ENCODE data around the gene TUBGCP2.
A peak's percentile ranks its signal among the peaks of the same experiment; 100 is the strongest.

TUBGCP2 gene

DNA sequence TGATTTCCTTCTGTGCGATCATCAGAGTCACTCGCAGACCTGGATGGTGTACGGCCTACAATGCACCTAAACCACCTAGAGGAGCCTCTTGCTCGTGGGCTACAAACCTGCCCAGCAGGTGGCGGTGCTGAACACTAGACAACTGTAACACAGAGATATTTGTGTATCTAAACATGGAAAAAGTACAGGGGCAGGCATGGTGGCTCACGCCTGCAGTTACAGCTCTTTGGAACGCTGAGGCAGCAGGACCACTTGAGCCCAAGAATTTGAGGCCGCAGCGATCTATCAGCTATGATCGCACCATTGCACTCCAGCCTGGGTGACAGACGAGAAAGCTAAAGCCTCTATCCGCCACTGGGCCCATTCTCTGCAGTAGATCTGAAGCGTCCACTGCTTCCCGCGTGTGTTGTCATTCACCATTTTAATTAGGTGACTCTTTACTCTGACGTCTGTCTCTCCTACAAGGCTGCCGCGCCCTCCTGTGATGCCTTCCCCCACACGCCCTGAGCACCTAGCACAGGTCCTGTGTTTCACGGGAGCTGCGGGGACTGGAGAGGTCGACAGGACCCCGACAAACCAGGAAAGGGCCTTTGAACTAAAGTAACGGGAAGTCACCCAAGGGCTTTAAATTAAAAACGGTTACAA is 774 bp downstream of the TUBGCP2 start:
- TF ChIP-seq, protein P1, sequence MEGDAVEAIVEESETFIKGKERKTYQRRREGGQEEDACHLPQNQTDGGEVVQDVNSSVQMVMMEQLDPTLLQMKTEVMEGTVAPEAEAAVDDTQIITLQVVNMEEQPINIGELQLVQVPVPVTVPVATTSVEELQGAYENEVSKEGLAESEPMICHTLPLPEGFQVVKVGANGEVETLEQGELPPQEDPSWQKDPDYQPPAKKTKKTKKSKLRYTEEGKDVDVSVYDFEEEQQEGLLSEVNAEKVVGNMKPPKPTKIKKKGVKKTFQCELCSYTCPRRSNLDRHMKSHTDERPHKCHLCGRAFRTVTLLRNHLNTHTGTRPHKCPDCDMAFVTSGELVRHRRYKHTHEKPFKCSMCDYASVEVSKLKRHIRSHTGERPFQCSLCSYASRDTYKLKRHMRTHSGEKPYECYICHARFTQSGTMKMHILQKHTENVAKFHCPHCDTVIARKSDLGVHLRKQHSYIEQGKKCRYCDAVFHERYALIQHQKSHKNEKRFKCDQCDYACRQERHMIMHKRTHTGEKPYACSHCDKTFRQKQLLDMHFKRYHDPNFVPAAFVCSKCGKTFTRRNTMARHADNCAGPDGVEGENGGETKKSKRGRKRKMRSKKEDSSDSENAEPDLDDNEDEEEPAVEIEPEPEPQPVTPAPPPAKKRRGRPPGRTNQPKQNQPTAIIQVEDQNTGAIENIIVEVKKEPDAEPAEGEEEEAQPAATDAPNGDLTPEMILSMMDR (IDR thresholded peaks at IDR 0.05; ENCODE audit: insufficient read depth, low read depth, low read length, missing control alignments): peak; percentile 86
- DNase-seq (ENCODE audit: low read depth): peak; percentile 86
- H3K4me3 ChIP-seq (ENCODE audit: low read depth, low read length): peak overlapping the region; percentile 96

DNA sequence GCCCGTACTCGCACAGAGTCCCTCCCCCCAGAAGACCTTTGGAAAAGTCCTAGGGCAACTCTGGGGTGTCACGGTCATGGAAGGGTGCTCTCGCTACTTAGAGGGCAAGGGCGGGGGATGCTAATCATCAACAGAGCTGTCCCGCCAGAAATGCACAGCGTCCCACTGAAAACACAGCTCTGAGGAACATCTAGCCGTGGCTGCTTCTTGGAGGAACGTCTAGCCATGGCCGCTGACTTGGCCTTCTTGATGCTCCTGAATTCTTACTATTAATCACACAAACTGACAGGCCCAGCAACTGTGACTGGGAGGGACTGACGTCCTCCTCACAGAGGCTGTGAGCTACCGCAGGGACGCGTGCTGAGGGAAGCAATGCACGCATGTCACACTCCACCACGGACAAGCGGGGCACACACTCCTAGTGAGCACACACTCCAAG is 1.7 kb downstream of the TUBGCP2 start:
- H3K4me3 ChIP-seq (ENCODE audit: low read depth, low read length): no peak overlapping the region
- TF ChIP-seq, protein P1 (IDR thresholded peaks at IDR 0.05; ENCODE audit: insufficient read depth, low read depth, low read length, missing control alignments): no peak
- no peak for DNase-seq (ENCODE audit: low read depth)

DNA sequence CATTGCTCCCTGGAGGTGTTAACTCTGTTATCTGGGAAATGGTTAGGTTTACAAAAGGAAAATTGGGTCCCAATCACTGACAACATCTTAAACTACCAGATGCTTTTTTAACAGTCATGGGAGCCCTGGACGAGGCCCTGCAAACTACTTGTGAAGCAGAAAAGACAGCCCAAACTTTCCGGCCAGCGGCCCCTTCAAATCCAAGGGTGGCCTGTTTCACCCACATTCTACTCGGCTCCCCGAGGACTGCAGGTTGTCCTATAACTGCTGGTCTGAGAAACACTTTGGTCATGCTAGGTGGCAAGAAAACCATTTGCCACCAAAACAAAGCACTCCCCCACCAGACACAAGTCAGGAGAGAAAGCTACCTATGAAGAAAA is 2.6 kb downstream of the TUBGCP2 start:
- DNase-seq (ENCODE audit: low read depth): no peak
- TF ChIP-seq, protein P1 (IDR thresholded peaks at IDR 0.05; ENCODE audit: insufficient read depth, low read depth, low read length, missing control alignments): no peak
- H3K4me3 ChIP-seq (ENCODE audit: low read depth, low read length): no peak overlapping the region

DNA sequence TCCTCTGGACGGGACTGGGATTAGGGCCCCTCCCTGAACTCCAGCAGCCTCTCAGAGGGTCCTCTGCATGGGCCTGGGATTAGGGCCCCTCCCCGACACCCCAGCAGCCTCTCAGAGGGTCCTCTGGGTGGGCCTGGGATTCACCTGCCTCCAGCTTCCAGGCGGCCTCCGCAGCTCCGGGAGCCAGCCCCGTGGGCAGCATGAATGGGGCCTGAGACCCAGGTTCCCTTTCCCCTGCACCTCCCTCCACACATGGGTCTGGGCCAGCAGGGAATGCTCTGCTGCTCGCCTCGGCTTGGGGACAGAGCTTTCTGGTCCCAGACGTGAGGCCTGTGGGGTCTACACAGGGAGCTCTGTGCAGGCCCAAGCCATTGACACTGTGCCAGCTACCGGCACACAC is 5.5 kb downstream of the TUBGCP2 start:
- DNase-seq (ENCODE audit: low read depth): no peak
- H3K4me3 ChIP-seq (ENCODE audit: low read depth, low read length): no peak overlapping the region
- TF ChIP-seq, protein P1 (IDR thresholded peaks at IDR 0.05; ENCODE audit: insufficient read depth, low read depth, low read length, missing control alignments): no peak

DNA sequence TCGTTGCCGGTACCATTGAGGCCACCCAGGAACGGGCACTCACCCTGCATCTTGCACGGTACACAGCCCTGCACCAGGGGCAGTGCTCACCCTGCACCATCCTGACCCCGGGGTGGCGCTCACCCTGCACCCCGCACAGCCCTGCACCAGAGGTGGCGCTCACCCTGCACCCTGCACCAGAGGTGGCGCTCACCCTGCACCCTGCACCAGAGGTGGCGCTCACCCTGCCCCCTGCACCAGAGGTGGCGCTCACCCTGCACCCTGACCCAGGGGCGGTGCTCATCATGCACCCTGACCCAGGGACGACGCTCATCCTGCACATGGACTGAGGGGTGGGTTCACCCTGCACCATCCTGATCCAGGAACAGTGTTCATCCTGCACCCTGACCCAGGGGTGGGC is 6.4 kb downstream of the TUBGCP2 start:
- no peak overlapping the region for H3K4me3 ChIP-seq (ENCODE audit: low read depth, low read length)
- TF ChIP-seq, protein P1 (IDR thresholded peaks at IDR 0.05; ENCODE audit: insufficient read depth, low read depth, low read length, missing control alignments): no peak
- DNase-seq (ENCODE audit: low read depth): no peak

DNA sequence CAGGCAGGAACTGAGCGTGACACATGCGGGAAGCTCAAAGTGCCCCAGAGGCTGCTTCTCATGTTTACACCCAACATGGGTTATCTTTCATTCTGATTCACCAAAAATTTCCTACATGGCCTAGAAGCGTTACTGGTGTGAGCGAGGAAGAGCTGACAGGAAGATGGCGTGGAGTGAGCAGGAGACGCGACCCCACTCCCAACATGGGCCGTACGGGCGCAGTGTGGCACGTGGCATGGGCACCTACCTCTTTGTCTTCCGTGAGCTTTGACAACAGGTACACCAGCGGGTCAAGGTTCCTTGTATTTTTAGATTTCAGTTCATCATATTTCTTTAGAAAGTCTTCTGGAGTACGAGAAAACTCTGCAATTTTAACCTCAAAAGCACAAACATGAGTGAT is 8.9 kb downstream of the TUBGCP2 start:
- TF ChIP-seq, protein P1 (IDR thresholded peaks at IDR 0.05; ENCODE audit: insufficient read depth, low read depth, low read length, missing control alignments): no peak
- no peak overlapping the region for H3K4me3 ChIP-seq (ENCODE audit: low read depth, low read length)
- DNase-seq (ENCODE audit: low read depth): no peak

DNA sequence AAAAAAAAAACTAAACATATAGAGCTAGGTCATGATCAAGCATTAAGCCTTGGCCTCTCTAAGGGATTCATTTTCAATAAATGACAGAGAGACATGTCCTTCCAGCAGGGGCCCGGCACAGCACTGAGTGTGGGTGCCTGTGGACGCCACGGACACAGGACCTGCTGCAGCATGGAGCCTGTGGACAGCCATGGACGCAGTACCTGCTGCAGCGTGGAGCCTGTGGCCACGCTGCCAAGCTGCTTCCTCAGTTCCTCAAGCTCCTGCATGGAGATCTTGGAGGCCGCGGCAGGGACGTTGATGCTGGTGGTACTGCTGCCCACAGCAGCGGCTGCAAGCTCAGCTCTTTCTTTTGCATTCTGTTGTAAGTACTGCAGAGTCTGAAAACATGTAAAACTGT is 9.4 kb downstream of the TUBGCP2 start:
- no peak for DNase-seq (ENCODE audit: low read depth)
- TF ChIP-seq, protein P1 (IDR thresholded peaks at IDR 0.05; ENCODE audit: insufficient read depth, low read depth, low read length, missing control alignments): no peak
- no peak overlapping the region for H3K4me3 ChIP-seq (ENCODE audit: low read depth, low read length)
